GM19468 (cell line): ENCODE data around the gene GCNT4.

Source experiments
- ATAC-seq: cut with Tn5 transposase; IDR thresholded peaks from one replicate; pipeline ENCODE4 v1.9.1; 2021; ENCODE audit warnings: mild to moderate bottlenecking, moderate library complexity, moderate number of reproducible peaks; ENCODE audit not compliant: unreplicated experiment; ENCODE audit errors: extremely low read depth

Gene GCNT4

GRCh38 chr5:75053304-75054133 lies 1.2 kb upstream of the GCNT4 start:
- ATAC-seq = no peak

- no peak for ATAC-seq
Measured at GRCh38 chr5:75053054-75053303, 621 bp upstream of the GCNT4 start.

DNA sequence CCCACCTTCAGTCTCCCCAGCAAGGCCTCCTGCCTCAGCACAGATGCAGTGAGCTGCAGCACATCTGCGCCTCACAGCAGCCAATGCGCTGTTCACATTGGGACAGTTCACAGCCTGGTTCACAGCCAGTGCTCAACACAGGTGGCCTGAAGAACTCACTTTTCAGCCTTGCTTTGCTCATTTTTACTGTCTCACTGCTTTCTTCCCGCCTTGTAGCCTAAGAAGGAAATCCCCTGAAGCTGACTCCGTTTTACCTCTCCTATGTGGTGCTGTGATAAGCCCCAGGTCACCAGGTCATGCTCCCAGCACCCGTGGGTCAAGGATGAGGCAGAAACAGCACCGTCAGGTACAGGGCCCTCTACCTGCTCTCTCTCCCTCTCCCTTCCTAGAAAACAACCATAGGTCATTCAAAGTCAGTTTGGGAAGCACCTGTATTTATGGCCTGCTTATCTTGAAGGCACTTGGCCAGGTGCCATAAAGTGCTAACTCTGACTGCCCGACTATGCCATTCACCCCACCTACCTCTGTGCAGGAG lies 1.1 kb downstream of the GCNT4 start:
- ATAC-seq = no peak

DNA sequence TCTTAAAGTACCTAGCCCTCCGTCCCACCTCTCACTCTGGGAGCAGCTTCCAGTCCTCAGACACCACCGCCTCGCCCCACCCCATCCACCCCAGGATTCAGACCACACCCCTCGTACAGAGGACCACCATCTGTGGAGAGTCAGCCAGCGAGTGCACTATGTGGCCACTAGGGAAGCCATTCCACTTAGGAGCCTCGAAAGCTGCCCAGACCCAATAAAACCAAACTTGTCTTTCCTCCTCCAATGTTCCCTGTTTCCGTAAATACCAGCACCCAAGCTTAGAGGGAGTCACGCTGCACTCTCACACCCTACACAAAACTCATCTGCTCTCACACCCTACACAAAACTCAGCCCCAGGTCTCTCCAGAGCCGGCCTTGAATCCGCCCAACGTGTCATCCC lies 1.9 kb downstream of the GCNT4 start:
- ATAC-seq = no peak

- ATAC-seq = no peak
Measured at GRCh38 chr5:75049456-75050351, 2.7 kb downstream of the GCNT4 start.

DNA sequence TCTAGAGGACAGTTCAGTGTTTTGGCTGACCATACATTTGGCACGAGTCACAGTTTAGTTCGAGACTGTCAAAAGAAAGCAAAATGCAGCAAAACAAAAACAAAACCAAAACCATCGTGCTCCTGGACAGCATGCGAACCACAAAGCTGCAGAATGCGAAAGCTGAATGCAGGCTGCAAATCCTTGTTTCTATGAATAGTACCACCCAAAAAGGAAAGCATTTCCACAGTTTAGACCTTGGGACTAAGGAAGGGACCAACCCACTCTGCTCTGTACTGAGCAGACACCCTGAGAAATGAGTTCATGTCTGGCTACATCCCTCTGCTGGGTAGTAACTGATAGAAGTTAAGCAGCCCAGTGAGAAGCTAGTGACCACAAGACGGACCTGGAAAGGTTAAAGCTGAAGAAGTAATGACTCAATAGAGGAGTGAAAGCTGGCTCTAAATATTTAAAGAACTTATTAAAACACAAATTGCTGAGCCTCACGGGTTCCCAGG lies 3.9 kb downstream of the GCNT4 start:
- ATAC-seq = no peak

GRCh38 chr5:75047356-75047755 lies 5.0 kb downstream of the GCNT4 start:
- no peak for ATAC-seq

- no peak for ATAC-seq
Measured at GRCh38 chr5:75046366-75047142, 5.8 kb downstream of the GCNT4 start.

GRCh38 chr5:75045071-75045470 lies 7.3 kb downstream of the GCNT4 start:
- ATAC-seq = no peak

DNA sequence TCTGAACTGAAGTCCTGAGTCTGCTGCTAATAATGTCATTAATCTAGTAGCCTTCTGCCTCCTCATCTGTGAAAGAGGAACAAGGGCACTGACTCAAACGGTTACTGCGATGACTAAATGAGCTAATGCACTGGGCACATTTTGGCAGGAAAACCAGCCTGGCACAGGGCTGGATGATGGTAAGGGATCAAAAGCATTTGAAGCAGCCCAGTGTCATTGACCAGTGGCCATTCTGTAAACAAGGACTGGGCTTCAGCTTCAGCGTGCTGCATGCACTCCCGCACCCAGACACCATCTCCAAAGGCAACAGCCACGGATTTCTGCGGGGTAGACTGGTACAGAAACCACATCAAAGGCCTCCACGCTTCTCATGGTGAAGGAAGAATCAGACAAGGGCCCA lies 8.0 kb downstream of the GCNT4 start:
- no peak for ATAC-seq

DNA sequence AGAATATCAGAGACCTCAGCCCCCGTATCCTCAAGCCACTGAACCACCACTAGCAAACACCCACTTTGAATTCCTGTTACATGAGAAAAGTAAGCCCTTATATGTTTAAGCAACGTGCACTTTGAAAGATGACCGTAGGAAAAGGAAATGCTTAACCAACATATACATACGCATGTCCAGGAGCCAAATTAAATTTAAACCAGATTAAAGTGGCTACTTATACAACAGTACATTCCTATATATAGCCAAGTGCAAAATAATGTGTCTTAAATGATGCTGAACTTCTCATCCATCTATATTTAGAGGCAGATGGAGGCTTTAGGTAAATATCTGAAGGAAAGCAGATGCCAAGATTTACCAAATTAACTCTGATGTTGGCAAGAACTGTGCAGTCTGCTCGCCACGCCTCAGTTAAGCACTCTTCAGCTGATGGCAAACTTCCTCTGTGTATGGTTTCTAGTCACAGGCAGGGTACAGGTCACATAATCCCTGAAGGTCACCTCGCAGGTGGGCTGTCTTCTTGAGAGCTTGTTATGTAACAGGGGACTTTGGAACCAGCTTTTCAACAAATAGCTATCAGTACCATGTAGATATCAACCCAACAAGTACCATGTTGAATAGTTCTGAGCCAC lies 8.6 kb downstream of the GCNT4 start:
- ATAC-seq = no peak

DNA sequence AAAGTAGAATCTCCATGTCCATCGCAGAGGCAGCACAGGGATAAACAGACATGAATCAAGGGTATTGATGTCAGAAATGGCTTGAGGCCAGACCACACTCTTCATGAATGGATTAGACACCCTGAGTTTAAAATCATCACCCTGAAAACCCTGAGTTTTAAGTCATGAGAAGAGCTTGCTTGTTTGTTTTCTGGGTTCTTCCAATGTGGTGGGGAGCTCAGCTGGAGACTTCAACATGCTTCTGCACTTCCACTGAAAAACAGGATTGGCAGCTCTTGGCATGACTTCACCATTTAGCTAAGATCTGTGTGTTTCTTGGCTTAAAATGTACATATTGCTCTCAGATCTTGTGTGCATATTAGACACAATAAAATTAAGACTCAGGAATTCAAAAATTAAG lies 9.8 kb downstream of the GCNT4 start:
- no peak for ATAC-seq

- ATAC-seq = no peak
Measured at GRCh38 chr5:75040973-75041372, 11.4 kb downstream of the GCNT4 start.

DNA sequence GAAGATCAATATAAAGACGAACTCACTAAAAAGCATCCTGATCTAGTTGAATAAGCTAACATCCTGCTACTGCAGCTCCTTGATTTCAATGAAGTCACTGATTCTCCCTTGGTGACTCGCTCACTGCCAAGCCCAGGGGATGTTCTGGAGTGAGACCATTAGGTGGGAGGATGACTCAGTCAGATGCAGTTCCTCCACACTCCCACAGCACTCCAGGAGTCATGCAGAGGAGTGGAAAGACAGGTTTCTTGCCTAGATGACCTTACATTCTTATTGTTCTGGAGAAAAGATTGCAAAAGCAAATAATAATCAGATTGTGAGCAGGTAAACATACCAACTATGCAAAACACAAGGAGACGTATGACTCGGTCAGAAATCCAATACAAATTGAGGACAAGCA lies 15.3 kb downstream of the GCNT4 start:
- no peak for ATAC-seq

GRCh38 chr5:75034137-75034739 lies 18.1 kb downstream of the GCNT4 start:
- no peak for ATAC-seq

- no peak for ATAC-seq
Measured at GRCh38 chr5:75031366-75031765, 21.0 kb downstream of the GCNT4 start.

DNA sequence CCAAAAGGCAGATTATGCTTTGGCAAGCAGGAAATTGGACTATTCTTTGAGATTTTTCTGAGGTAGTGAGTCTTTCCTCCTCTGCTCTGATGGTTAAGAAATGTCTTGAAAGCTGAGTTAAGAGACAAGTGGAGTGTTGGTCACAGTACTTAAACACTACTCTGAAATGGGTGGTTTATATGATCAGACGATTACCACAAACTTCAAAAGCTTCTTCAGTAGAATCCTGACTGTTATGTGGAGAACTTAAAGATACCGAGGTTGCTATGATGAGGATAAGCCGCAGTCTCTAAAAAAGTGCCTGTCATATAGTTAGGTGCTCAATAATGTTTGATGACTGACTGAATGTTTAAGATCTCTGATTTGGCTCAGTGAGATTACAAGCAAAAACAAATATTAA lies 24.3 kb downstream of the GCNT4 start:
- no peak for ATAC-seq

DNA sequence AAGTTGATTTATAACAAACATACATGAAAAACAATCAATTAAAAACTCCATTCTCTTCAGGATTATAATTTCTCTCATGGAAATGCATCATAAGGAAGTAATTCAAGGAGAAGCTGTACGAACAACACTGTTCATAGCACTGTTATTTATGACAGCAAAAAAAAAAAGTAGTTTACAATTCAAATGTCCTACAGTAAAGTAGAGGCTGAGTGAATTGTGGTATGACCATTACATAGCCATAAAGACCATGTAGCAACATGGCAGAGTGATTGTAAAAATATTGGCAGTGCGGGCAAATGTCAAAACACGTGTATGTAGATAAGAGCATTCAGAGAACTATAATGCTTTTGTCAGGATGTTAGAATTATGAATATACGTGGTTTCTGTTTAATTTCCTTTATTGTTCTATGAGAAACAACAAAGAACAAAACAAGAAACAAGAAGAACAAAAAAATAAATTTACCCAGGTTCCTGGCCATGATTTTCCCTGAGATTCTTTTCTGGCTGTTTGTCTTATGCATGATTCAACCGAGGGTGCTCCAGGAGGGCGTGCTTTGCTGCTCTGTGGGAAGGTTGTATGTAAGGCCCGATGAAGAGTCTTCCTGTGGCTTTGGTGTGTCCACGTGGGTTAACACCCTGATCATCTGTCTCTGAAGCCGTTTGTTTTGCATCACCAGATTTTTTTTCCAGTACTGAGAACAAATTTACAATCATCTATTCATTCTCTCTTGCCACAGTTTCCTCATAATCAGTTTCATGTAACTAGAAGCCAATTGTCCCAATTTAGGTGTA lies 28.8 kb downstream of the GCNT4 start:
- no peak for ATAC-seq

GRCh38 chr5:75021800-75022199 lies 30.6 kb downstream of the GCNT4 start:
- ATAC-seq = no peak
